GM19455 (cell line): ENCODE data around the gene ZNF592.

Experiments
- ATAC-seq: cut with Tn5 transposase; IDR thresholded peaks from one replicate; pipeline ENCODE4 v1.9.1; 2021; ENCODE audit not compliant: unreplicated experiment

ZNF592 gene

GRCh38 chr15:84804005-84804900 lies 55.9 kb downstream of the ZNF592 start:
- no peak for ATAC-seq

DNA sequence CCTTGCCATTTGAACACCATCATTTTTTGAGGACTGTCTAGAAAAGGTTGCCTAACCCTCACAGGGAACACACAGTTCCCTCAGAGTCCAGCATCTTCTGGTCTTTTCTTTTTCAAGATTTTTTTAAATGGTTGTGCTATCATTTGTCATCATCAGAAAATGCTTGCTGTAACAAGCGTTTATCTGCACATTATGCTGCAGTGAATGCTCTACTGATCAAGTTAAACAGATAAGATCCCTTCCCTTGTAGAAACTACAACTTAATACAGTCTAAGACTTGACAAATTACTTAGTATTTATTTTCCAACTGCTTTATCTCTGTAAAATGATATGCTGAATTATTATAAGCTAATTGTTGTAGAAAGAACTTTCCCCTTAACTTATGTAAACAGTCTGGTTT lies 56.8 kb downstream of the ZNF592 start:
- ATAC-seq = no peak

- no peak for ATAC-seq
Observed at GRCh38 chr15:84807228-84807627, 58.8 kb downstream of the ZNF592 start.

DNA sequence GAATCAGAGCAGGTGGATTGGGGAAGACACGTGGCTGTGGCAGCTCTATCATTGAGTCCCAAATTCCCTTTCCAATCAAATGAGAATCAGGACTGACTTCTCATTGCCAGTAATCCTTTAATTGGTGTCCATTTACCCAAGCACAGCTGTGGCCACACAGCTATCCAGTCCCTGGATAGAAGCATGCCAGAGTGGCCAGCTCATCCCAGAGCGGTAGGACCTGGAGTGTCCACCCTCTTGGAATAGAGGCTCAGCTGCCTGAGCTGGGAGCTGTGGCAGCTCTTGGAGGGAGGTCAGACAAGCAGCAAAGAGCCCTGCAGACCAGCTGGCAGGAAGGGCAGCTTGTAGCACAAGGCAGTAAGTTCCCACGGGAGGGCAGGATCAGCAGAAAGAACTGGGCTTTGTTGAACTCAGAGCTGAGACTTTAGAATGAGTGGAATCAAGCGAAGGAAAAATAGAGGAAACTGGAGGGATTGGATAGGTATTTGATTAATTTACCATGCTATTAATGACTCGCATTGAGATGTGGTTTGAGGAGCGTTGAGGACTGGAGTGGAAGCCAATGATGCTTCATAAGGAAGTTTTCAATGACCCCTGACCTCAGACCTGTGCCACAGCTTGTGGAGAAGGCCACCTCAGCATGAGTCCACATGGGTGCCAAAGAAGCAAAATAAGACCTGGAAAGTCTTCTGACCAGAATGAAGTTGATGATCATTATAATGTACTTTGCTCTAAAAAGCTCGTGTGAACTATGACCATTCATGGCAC lies 61.9 kb downstream of the ZNF592 start:
- no peak for ATAC-seq

DNA sequence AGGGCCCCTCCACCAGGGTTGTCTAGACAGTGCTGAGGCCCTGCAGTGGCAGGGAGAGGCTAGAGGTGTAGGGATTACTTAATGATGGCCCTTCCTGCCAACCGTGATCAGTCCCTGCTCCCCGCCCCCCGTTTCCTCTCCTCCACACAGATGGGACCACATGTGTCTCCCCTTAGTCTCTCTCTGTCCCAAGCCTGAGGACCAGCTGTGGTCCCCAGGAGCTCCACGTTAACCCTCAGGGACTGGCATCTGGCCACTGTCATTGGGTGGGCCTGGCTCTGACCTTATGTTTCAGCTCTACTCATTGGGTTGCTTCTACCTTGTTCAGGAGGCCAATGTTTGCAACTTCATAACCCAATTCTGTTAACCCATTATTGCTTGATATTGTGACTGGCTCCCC lies 62.8 kb downstream of the ZNF592 start:
- ATAC-seq = no peak

DNA sequence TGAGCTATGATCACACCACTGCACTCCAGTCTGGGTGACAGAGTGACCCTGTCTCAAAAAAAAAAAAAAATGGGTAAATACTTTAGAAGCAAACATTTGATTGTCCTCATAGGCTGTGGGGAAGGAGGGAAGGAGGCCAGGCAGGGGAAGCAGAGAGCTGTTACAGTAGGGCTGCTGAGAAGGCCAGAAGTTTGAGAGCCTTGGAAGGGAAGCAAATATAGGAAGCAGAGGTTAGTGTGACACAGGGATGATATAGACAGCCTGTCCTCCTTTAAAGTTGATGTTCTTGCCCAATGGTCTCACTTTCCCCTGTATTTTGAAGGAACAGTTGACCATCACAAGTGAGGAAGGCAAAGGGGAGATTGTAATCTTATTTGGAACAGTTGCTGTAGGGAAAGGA lies 63.4 kb downstream of the ZNF592 start:
- no peak for ATAC-seq

DNA sequence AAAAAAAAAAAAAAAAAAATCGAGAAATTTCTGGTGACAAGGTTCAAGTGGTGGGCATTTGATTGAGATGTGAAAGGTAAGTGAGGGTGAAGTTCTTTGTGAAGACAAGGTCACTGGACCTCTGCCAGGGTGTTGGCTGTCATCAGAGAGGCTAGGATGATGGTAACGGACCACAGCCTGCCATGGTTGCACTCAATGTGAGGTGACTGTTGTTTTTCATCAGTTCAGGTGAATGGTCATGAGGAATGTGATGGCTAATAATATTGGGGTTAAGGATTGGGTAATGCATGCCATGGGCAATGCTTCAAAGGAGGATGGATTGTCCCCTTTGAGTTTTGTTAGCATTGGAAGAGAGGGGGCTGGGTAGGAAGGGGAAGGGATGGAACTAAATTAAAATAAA lies 64.5 kb downstream of the ZNF592 start:
- no peak for ATAC-seq

GRCh38 chr15:84813435-84813834 lies 65.0 kb downstream of the ZNF592 start:
- ATAC-seq = no peak

- ATAC-seq = no peak
Observed at GRCh38 chr15:84813931-84814330, 65.5 kb downstream of the ZNF592 start.

DNA sequence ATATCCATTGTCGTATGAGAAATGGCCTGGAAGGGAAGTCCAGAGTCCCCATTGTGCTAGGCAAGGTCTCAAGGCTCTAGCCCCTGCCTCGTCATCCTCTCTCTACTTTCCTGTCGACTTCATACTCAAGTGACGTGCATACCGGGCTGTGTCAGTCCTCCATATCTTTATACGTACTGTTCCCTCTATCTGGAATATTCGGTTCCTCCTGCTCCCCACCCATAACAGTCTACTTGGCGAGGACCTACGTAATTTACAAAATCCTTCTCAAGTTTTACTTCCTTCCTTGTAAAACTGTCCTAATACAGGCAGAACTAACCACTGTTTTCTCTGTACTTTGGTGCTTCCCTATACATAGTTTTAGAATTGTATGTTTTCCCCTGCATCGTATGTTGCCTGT lies 66.5 kb downstream of the ZNF592 start:
- no peak for ATAC-seq

GRCh38 chr15:84816694-84817465 lies 68.5 kb downstream of the ZNF592 start, which contains the start of gene ALPK3:
Gene ALPK3, plus strand, starts transcription at chr15:84817356. Its CDS starts 97 bp downstream, at chr15:84817453.
- no peak for ATAC-seq

DNA sequence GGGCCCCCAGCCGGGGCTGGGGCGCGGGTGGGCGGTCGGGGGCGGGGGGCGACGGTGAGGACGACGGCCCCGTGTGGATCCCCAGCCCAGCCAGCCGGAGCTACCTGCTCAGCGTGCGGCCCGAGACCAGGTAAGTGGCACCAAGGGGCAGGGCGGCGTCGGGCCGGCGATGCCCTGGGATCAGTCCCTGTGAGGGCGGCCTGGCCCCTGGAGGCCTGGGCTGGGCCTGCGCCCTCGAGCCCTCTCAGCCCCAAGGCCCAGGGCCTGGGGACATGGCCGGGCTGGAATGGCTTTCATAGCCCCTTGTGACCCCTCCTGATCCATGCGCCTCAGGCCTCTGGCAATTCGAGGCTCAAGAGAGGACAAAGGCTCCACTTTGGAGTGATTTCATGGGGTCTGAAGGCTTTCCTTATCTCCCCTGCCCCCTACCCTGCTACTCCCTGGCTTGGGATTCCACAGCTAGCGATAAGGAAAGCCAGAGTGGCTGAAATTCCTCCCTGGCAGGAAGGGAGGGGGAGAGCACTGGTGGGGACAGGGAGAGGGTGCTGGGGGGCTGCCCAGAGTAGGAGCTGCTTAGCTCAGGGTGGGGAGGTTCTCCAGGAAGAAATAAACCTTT lies 69.2 kb downstream of the ZNF592 start:
- no peak for ATAC-seq

DNA sequence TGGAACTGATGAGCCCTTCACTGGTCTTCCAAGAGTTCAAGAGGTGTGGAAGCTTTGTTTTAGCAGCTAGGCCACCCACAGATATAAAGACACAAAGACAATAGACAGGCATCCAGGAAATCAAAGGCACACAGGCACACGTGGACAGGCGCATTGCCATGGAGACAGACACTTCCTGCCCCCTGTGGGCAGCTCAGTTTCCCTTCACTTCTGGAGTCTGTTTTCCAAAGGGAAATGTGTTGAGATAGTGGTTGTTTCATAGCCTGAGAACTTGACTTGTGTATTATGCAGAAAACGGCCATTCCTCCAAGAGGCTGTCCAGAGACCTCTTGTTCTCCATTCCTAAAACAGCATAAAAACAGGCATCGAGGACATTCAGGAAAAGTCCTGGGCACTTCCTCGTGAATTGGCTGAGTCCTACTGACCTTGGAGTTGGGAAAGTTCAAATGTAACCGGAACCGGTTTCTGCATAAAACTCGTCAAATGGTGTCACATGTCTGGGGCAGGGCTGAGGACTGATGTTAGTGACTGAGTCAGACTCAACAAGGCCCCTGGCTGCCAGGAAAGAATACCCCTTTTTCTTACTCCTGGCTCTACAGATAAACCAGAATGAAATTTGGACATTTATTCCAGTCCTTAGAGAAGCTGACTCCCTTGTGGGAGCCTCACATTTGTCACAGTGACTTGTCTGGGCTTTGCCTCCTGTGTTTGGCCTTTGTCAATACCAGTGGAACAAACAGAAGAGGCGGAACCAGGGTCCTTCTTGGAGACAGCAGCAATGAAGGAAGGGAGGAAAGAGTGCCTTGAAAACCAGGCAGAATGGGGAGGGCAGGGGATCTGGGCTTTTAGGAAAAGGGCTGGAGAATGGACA lies 70.1 kb downstream of the ZNF592 start:
- no peak for ATAC-seq

- no peak for ATAC-seq
Observed at GRCh38 chr15:84819291-84819768, 70.9 kb downstream of the ZNF592 start.

- ATAC-seq = no peak
Observed at GRCh38 chr15:84819791-84820190, 71.4 kb downstream of the ZNF592 start.

DNA sequence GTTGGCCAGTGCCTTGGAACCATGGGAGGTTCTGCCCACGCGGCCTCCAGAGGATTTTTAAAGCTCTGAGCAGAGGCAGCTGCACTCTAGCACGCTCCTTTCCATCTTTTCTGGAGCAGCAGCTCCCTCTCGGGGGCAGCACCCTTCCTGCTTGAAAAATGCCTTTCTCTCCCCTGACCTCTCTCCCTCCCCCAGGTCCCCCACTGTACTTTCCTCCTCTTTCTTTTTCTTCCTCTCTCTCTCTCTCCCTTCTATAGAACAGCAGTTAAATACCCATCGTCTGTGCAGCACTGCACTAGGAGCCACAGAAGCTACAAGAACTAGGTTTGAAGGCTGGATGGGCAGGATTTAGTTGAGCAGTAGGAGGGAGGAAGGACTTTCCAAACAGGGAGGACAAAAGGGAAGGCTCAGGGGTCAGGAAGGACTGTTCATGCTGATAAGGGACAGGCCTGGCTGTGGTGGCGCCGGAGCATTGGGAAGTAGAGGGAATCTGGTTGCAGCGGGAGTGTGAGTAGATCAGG lies 73.2 kb downstream of the ZNF592 start:
- no peak for ATAC-seq

DNA sequence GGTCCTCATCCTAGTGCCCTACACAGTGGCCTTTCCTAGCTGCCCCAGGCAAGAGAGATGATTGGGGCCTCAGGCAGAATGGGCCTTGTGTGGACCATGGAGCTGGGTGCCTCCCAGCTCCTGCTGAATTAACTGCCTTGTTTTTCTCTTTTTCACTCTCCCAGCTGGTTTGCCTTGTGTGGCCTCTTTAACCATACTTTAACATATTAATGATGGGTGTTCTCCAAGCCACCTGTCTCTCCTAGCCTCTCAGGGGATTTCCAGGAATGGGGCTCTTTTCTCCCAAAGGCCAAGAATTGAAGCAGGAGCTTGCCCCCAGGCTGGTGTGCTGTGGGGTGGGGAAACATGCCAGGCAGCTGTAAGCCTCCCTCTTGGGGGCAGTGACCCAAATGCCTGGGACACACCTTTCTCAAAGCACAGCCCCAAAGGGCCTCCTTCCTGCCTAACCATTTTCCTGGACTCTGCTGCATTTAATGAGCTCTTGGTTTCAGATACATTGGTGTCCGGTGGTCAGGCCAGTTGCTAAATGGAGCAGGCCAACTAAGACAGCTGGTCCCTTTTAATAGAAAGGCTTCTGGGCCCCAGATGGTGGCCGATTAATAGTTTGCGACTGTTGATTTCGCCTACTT lies 74.4 kb downstream of the ZNF592 start:
- ATAC-seq = no peak

DNA sequence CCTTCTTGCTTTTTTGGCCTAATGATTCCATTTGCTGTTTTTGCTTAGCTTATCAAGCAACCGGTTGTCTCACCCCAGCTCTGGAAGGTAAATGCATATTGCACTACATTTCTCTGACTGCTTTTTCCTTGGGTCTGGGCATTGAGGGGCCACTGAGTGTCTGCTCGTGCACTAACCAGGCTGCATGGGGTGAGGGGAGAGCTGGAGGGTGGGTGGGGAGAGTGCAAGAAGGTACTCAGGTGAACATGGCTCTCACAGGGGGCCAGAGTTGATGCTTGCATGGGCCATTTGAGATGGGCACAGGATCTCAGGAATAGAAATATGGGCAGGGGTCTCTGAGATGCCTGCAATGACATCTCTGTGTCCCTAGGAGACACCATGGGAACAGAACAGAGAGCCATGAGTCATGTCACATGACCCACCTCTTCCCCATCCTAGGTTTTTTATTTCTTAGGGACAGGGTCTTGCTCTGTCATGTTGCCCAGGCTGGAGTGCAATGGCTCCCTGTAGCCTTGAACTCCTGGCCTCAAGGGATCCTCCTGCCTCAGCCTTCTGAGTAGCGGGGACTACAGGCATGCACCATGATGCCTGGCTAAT lies 75.0 kb downstream of the ZNF592 start:
- ATAC-seq = no peak
